GM18526 (cell line): Measurements from ENCODE around the gene CTTNBP2.

ENCODE experiments used
- POLR2A ChIP-seq: IDR thresholded peaks from 3 replicates; pipeline ENCODE4 v1.6.1; 2011; ENCODE audit not compliant: insufficient read length; ENCODE audit errors: extremely low read depth

Gene CTTNBP2

GRCh38 chr7:117718116-117718835, 155.0 kb downstream of the CTTNBP2 start:
- TF ChIP-seq POLR2A: no peak

- no peak for TF ChIP-seq POLR2A
Observed at GRCh38 chr7:117717357-117717756, 155.9 kb downstream of the CTTNBP2 start.

- no peak for TF ChIP-seq POLR2A
Observed at GRCh38 chr7:117716707-117717299, 156.4 kb downstream of the CTTNBP2 start.

- no peak for TF ChIP-seq POLR2A
Observed at GRCh38 chr7:117715784-117716445, 157.3 kb downstream of the CTTNBP2 start.

GRCh38 chr7:117711556-117711955, 161.7 kb downstream of the CTTNBP2 start:
- TF ChIP-seq POLR2A: no peak

GRCh38 chr7:117707080-117707479, 166.2 kb downstream of the CTTNBP2 start:
- no peak for TF ChIP-seq POLR2A

- no peak for TF ChIP-seq POLR2A
Observed at GRCh38 chr7:117706210-117706609, 167.0 kb downstream of the CTTNBP2 start.

GRCh38 chr7:117705630-117706029, 167.6 kb downstream of the CTTNBP2 start:
- no peak for TF ChIP-seq POLR2A

- TF ChIP-seq POLR2A: no peak
Observed at GRCh38 chr7:117704063-117704462, 169.2 kb downstream of the CTTNBP2 start.

- TF ChIP-seq POLR2A: no peak
Observed at GRCh38 chr7:117698018-117698417, 175.2 kb downstream of the CTTNBP2 start.

- no peak for TF ChIP-seq POLR2A
Observed at GRCh38 chr7:117692338-117692737, 180.9 kb downstream of the CTTNBP2 start.

GRCh38 chr7:117690147-117690546, 183.1 kb downstream of the CTTNBP2 start:
- TF ChIP-seq POLR2A: no peak

- TF ChIP-seq POLR2A: no peak
Observed at GRCh38 chr7:117689406-117689805, 183.8 kb downstream of the CTTNBP2 start.

- TF ChIP-seq POLR2A: no peak
Observed at GRCh38 chr7:117688126-117688525, 185.1 kb downstream of the CTTNBP2 start.

GRCh38 chr7:117686311-117686935, 186.8 kb downstream of the CTTNBP2 start:
- TF ChIP-seq POLR2A: no peak

- no peak for TF ChIP-seq POLR2A
Observed at GRCh38 chr7:117685795-117686194, 187.4 kb downstream of the CTTNBP2 start.
